GM12801 (cell line): ENCODE results near the gene CPXM1.

Experiments
- CTCF ChIP-seq: IDR thresholded peaks from one replicate; pipeline ENCODE4 v1.5.1; 2011; ENCODE audit warnings: control low read depth; ENCODE audit not compliant: insufficient read length; ENCODE audit errors: extremely low read depth

The CPXM1 gene

GRCh38 chr20:2751347-2751877, 49.0 kb downstream of the CPXM1 start:
- no peak for TF ChIP-seq CTCF

GRCh38 chr20:2750491-2751251, 49.8 kb downstream of the CPXM1 start:
- no peak for TF ChIP-seq CTCF

- no peak for TF ChIP-seq CTCF
Measured at GRCh38 chr20:2749951-2750490, 50.4 kb downstream of the CPXM1 start.

- no peak for TF ChIP-seq CTCF
Measured at GRCh38 chr20:2749343-2749950, 51.0 kb downstream of the CPXM1 start.

GRCh38 chr20:2748551-2749342, 51.7 kb downstream of the CPXM1 start:
- no peak for TF ChIP-seq CTCF

GRCh38 chr20:2747676-2748235, 52.7 kb downstream of the CPXM1 start:
- TF ChIP-seq CTCF, result no peak

GRCh38 chr20:2746636-2747265, 53.7 kb downstream of the CPXM1 start:
- TF ChIP-seq CTCF, result no peak
